Measurements from ENCODE around the gene NDUFS7.

NDUFS7 gene

GRCh38 chr19:1386945-1387683, 3.4 kb downstream of the NDUFS7 start:
- no peak for DNase-seq (ENCODE audit: low spot score)

DNA sequence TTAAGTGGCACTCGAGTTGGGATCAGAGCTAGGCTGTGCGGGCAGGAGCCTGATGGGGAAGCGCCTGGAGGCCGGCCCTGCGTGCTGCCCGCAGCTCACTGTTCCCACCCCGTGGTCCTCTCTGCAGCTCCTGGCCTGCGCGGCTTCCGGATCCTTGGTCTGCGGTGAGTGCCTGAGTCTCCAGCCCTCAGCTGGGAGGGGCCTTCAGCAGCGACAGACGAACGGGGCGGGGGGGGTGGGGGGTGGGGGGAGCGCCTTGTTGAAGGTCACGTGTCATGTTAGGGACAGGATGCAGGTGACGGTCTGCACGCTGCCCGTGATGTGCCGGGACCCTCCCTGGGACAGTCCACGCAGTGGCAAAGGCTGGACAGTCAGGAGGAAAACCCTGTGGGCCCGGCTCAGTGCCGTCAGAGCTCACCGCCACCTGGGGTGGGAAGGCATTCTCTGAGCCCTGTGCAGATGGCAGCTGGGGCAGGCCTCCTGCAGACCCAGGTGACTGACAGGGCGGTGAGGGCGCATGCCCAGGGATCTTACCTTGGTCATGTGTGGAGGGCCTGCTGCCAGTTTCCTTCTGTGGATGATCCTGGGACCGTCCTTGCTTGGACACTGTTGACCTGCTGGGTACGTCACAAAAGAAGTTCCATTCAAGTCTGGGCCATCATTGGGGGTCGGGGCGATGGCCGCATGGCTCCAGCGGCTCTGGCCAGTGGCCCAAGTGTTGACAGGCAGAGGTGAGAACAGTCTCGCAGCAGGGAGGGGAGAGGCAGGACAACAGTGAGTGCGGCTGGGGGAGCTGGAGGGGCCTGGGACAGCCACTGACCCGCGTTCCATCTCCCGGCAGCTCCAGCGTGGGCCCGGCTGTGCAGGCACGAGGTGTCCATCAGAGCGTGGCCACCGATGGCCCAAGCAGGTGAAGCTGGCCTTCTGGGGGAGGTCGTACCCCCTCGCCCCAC, 4.3 kb downstream of the NDUFS7 start:
- peak; percentile 89 for DNase-seq (ENCODE audit: low spot score)

GRCh38 chr19:1388637-1389026, 4.9 kb downstream of the NDUFS7 start:
- no peak for DNase-seq (ENCODE audit: low spot score)

GRCh38 chr19:1389033-1389940, 5.6 kb downstream of the NDUFS7 start:
- no peak for DNase-seq (ENCODE audit: low spot score)

DNA sequence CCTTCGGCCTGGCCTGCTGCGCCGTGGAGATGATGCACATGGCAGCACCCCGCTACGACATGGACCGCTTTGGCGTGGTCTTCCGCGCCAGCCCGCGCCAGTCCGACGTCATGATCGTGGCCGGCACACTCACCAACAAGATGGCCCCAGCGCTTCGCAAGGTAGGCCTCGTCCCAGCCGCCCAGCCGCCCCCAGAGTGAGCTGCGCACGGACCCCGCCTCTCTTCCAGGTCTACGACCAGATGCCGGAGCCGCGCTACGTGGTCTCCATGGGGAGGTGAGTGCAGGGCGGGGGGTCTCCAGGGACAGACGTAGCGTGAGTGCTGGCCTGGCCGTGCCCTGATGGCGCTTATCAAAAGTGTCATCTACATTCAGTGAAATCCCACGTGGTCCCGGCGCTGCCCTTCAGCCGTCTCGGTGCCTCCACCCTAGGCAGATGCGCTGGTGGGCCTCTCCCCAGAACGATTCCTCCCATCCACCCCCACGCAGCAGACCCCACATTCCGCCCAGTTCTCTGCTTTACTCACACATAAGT, 7.2 kb downstream of the NDUFS7 start:
- DNase-seq (ENCODE audit: low spot score): no peak

DNA sequence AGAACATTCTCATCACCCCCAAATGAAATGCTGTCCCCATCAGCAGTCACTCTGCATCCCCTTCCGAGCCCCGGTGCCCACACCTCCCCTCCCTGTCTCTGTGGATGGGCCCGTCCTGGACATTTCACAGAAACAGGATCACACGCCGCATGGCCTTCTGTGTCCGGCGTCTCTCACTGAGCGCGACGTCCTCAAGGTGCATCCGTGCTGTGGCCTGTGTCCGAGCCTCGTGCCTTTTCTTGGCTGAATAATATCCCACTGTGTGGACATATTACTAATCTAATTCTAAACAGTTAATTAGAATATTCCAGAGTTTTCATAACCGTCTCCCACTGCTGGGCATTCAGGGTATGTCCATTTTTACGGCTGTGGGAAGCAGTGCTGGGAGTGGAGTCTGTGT, 8.7 kb downstream of the NDUFS7 start:
- no peak for DNase-seq (ENCODE audit: low spot score)

GRCh38 chr19:1392939-1393530, 9.3 kb downstream of the NDUFS7 start:
- DNase-seq (ENCODE audit: low spot score): no peak

- no peak for DNase-seq (ENCODE audit: low spot score)
These were observed 10.1 kb downstream of the NDUFS7 start for GRCh38 chr19:1393841-1394240.

- no peak for DNase-seq (ENCODE audit: low spot score)
These were observed 10.8 kb downstream of the NDUFS7 start for GRCh38 chr19:1394252-1395193.

DNA sequence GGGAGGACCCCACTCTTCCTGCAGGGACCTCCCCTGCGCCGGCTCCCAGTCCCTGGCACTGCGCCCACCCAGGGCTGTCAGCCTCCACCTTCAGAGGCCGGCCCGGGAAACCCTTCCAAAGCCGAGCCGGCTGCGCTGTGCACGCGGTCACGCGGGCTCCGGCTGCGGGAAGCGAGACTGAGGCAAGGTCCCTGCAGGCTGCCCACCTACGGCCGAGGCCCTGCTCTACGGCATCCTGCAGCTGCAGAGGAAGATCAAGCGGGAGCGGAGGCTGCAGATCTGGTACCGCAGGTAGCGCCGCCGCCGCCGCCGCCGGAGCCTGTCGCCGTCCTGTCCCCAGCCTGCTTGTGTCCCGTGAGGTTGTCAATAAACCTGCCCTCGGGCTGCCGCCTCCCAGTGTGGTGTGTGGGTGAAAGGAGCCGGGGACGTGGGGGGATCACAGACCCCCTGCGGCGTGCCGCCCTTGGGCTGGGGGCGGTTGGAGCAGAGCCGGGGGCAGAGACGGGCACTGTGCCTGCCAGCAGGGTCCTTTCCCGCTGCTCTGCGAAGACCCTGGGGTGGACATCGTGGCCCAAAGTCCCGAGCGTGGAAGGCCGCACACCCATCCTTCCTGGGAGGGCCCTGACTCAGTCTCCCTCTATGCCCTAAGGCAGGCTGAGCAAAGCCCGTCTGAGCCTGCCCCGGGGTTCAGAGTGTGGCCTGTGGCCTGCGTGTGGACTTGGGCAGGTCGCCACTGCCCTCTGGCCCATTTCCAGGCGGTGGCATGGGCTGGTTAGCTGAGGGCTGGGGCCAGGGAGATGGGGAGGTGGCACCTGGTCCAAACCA, 11.7 kb downstream of the NDUFS7 start:
- DNase-seq (ENCODE audit: low spot score): no peak

DNA sequence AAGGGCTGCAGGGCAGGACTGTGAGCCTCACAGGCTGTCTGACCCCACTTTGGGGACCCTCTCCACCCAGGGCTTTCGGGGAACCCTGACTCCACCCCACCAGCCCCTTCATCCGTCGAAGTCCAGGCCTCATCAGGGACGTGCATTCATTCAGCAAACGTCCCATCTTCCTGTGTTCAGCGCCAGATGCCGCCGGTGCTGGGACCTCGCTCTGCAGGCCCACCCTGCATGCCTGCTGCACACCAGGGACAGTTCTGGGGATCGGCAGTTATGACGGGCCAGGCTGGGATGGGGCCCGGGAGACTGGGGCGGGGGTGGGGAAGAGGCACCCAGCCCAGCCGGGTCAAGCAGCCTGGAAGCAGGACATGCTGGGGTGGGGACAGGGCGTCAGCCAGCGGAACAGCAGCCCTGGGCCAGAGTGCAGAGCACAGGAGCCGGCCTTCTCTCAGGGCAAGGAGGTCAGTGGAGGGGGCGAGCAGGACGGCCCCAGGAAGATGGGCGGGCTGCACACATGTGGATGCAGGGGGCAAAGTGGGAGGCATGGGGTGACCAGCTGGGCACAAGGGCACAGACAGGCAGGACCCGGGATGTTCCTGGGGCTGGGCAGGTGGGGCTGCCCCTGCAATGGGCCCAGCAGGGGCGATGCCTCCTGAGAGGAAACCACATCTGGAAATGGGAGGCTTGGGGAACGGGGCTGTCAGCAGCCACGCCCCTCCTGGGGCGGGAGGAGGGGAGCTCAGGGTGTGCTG, 12.5 kb downstream of the NDUFS7 start:
- DNase-seq (ENCODE audit: low spot score): no peak

DNA sequence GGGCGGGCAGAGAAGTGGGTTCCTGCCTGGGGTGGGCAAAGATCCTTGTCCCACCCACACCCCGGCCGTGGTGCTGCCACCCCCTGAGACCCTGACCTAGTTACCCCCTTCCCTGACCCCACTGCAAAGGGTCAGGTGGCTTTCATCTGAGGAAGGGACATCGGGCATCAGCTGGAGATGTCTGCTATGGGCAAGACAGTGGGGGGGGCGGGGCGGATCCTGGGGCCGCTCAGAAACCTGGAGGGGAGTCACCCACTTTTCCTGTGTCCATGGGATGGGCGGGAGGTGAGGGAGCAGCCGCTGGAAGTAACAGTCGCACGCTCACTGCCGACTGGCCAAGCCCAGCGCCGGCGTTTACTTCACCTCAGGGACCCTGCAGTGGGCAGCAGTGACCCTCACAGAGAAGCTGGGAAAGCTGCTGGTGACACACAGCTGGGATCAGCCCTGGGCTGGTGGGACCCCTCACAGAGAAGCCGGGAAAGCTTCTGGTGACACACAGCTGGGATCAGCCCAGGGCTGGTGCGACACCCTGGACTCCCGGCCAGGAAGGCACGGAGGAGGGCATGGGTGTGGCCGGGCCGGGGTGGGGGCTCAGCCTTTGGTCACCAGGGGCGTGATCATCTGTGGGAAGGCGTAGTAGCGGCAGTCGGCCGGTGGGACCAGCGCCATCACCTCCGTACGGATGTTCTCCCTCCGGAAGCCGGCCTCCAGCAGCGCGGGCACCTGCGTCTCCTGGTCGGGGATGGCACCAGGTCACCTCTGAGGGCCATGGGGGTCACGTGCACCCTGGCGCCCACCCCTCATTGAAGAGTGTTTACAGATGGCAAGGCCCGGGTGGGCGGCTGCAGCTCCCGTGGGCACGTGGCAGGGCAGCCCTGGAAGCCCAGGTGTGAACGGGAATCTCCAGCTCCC, 13.3 kb downstream of the NDUFS7 start:
- DNase-seq (ENCODE audit: low spot score): no peak

- DNase-seq (ENCODE audit: low spot score): no peak
These were observed 14.1 kb downstream of the NDUFS7 start for GRCh38 chr19:1397838-1398237.

- no peak for DNase-seq (ENCODE audit: low spot score)
These were observed 15.4 kb downstream of the NDUFS7 start for GRCh38 chr19:1399079-1399478.

GRCh38 chr19:1399745-1400144, 16.0 kb downstream of the NDUFS7 start:
- DNase-seq (ENCODE audit: low spot score): no peak

DNA sequence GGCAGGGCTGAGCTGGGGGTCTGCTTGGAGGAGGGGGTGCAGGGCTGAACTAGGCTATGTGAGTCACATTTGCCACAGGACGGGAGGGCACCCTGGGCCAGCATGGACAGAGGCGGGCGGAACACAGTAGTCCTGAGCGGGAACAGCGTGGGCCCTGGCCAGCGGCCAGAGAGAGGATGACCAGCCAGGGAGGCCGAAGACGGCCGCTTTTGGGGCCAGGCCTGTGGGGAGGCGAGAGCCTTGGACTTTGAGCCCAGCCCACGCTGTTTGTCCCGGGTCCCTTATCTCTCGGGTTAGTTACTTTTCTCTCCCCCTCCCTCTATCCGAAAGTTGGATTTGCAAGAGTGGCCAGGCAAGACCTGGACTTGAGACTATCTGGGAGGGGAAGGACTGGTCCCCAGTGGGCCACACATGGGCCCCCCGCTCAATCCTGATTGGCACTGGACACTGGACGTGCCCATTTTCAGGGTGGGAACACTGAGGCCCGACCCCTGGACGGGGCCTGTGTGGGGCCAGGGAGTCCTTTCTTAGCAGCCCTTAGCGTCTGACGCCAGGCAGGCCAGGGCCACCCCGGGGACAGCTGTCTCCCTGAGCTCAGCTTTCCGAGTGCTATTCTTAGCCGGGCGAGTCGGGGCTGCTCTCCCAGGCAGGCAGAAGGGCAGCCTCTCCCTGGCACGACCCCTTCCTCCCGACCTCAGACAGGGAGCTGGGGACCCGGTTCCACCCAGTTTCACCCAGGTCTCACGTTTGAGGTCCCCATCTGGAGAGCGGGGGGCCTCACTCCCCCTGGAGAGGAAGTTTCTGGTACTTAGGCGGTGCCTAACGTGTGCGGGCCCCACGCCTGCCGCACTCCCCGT, 16.8 kb downstream of the NDUFS7 start:
- DNase-seq (ENCODE audit: low spot score): no peak
